Inflammatory macrophage (primary cell): ENCODE data around the gene TRMT2A.
A peak's percentile ranks its signal among the peaks of the same experiment; 100 is the strongest.
"Not testable (repeated sequence)": the region's sequence is repeated elsewhere in the genome, so short reads cannot be mapped to it uniquely, and the experiment has no call there.

Source experiments
- DNase-seq, 2 donors: peaks; one replicate each; pipeline ENCODE4 v3.0.0-alpha.2; 2020 to 2022
- total RNA-seq, 18 experiments: gene quantifications; one replicate each; lab custom pipeline; 2026; ENCODE audit warnings: mixed read lengths in 6 of 18, inconsistent platforms in 2 of 18; lab: John Stamatoyannopoulos, UW

TRMT2A gene
- 12.6 to 99.9 (median 45.3) reads per million in 18 experiments for total RNA-seq

- DNase-seq, result peak; percentile 98 to 99
These were observed at the start of gene TRMT2A for GRCh38 chr22:20116951-20117632. TRMT2A (minus strand) TSS chr22:20117226; CDS start chr22:20116906, 320 bp downstream.

GRCh38 chr22:20166703-20167102, 49.7 kb upstream of the TRMT2A start:
- no peak for DNase-seq

- no peak for DNase-seq
These were observed 48.9 kb upstream of the TRMT2A start for GRCh38 chr22:20165913-20166312.

DNA sequence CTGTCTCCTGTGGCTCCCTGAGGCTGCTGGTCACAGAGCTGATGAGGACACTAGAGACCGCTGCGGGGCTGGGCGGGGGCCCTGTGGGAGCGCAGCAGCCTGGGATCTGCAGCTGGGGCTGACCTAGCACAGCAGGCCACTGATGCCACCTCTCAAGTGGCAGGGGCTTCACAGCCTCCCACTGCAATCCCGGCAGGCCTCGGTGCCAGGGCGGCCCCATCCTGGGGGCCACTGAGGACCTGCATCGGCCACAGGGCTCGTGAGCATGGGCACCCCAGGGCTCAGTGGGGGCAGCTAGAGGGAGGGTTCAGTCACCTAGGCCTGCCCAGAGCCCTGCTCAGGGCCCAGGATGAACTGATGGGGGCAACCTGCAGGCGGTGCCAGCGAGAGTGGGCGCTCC, 48.4 kb upstream of the TRMT2A start:
- no peak for DNase-seq

- DNase-seq, result no peak
These were observed 47.8 kb upstream of the TRMT2A start for GRCh38 chr22:20164863-20165262.

DNA sequence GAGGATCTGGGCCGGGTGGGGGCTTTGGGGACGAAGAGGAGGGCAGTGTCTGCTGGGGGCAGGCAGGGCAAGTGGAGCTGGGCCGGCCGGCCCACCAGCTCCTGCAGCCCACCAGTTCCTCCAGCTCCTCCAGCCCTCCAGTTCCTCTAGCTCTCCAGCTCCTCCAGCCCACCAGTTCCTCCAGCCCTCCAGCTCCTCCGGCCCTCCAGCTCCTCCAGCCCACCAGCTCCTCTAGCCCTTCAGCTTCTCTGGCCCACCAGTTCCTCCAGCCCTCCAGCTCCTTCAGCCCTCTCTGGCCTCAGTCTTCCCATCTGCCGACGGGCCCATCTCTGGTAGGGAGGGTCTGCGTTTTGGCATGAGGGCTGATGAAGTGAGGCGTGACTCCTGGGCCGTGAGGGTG, 43.0 kb upstream of the TRMT2A start:
- DNase-seq, result no peak

- DNase-seq, result not testable (repeated sequence)
These were observed 42.5 kb upstream of the TRMT2A start for GRCh38 chr22:20159531-20159930.

DNA sequence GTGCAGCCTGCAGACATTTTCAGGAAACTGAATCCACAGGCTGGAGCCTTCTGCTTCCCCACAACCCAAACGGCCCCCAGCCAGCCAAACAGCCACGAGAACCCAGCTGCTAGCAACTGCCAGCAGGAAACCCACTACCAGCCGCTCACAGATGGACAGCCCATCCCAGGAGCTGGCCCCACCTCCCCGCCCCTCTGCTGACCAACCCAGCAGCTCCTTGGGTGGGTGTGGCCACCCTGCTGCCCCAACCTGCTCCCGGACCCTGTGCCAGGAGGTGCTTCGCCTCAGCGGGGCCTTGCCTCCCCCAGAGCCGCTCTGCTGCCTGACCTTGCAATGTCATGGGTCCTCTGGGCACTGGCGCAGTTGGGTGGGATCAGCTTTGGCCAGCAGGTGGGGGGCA, 42.0 kb upstream of the TRMT2A start:
- DNase-seq, result no peak

- DNase-seq, result no peak
These were observed 41.5 kb upstream of the TRMT2A start for GRCh38 chr22:20158391-20159036.

- DNase-seq, result no peak
These were observed 40.6 kb upstream of the TRMT2A start for GRCh38 chr22:20157430-20158183.

GRCh38 chr22:20156611-20157429, 39.8 kb upstream of the TRMT2A start:
- peak; percentile 69 to 77 for DNase-seq

DNA sequence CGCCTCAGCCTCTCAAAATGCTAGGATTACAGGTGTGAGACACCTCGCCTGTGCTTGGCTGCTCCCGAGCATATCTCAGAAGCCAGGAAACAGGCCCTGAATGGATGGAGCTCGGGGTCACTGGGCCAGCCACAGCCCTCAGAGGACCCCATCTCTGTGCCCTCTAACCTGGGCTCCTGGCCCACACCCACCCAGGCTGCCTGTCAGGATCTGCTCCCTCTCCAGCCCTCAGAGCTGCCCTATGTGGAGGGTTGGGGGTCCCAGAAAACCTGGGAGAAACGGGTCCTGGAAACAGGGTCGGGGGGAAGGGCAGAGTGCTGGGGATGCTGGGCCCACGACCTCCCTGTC, 39.0 kb upstream of the TRMT2A start:
- no peak for DNase-seq

DNA sequence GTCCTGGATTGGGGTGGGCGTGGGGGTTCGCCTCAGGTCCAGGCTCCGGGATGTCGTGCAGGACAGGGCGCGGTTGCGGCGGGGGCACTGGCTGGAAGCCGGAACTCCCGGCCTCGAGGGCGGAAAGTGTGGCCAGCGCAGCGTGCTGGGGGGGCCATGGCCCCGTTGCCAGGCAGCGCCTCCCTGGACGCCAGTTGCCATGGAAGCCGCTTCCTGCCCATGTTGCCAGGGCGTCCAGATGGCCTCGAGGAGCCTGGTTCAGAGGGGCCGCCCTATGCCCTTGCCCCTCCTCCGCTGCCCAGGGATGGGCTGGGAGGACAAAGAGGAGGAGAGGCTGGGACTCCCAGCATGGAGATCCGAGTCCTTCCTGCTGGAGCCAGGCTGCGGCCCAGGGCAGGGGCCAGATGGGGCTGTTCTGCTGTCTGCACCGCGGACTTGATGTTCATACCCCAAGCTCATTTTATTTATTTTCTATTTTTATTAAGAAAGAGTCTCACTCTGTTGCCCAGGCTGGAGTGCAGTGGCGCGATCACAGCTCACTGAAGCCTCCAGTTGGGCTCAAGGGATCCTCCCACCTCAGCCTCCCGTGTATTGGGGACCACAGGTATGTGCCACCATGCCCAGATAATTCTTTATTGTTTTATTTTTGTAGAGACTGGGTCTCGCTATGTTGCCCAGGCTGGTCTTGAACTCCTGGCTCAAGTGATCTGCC, 38.5 kb upstream of the TRMT2A start:
- peak; percentile 34 to 57 for DNase-seq

DNA sequence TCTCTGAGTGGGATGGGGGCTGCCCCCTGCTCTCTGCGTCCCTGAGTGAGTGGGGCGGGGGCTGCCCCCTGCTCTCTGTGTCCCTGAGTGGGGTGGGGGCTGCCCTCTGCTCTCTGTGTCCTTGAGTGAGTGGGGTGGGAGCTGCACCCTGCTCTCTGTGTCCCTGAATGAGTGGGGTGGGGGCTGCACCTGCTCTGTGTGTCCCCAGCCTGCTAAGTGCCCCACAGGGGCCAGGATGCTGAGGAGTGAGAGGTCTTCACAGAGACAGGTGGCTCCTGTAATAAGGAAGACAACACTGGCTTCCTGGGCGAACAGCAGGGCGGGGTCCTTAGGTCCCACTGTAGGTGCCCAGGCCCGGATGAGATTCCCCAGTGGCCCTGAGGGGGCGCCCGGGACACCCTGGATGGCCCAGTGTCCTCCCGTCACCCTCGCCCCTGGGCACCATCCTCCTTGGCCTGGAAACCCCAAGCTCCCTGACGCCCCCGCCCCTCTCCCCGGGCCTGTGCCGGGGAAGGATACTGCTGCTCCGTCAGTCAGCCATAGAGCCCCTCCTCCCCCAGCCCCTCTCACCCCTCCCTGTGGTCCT, 37.7 kb upstream of the TRMT2A start:
- no peak for DNase-seq

DNA sequence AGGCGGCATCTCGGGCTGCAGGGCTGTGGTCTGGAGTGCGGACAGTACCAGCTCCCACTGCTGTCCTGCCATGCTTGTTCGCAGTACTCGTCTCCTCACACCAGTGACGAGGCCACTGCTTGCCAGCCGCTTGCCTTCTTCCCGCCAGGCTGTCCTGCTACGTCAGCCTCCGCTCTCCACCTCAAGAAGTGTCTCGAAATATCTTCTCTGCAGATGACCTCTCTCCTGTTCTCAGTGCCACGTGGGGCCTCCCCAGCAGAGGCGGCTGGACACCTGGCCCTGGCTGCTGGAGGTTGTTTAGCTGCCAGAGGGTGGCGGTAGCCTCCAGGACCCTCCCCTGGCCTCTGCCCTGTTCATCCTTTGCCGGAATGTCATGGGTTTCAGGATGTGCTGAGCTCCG, 36.9 kb upstream of the TRMT2A start:
- no peak for DNase-seq

- DNase-seq, result no peak
These were observed 35.5 kb upstream of the TRMT2A start for GRCh38 chr22:20152464-20152890.

GRCh38 chr22:20151276-20151588, 34.2 kb upstream of the TRMT2A start:
- no peak for DNase-seq

DNA sequence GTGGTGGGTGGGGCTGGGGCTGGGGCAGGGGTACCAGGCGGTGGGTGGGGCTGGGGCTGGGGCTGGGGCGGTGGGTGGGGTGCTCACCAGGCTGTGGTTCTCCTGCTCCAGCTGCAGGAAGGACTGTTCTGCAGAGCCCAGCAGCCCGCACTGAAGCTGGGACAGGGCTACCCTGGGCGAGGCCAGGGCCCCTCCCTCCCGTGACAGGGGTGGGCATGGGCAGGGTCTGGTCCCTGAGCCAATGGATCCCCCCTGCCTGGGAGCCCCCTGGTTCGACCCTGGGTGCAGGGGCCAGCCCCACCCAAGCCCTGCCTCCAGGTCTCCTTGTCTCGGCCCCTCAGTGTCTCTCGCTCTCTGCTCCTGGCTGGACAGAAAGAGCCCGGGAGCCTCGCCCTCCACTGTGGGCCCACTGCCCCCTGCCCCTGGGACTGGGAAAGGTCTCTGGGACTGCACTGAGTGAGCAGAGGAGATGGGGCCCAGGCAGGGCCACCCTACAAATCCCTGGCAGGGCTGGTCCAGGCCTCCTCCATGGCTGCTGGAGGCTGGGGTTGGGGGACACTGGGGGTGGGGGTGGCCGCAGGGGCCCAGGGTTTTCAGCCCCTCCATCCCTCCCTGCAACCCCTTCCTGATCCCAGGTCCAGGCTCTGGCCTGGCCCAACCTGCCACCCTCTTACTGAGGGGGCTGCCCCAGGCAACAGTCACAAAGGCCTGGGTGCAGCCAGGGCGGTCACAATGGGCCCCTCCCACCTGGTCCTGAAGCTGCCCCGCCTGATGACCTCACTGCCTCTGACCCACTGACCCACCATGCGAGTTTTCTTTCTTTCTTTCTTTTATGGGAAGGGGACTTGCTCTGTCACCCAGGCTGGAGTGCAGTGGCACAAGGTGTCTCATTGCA, 33.6 kb upstream of the TRMT2A start, which contains the start of gene CCDC188:
CCDC188 (minus strand) TSS at position 675 of the 895 bp plus-strand sequence; CDS start at position 606, 69 bp downstream.
- DNase-seq, result no peak

DNA sequence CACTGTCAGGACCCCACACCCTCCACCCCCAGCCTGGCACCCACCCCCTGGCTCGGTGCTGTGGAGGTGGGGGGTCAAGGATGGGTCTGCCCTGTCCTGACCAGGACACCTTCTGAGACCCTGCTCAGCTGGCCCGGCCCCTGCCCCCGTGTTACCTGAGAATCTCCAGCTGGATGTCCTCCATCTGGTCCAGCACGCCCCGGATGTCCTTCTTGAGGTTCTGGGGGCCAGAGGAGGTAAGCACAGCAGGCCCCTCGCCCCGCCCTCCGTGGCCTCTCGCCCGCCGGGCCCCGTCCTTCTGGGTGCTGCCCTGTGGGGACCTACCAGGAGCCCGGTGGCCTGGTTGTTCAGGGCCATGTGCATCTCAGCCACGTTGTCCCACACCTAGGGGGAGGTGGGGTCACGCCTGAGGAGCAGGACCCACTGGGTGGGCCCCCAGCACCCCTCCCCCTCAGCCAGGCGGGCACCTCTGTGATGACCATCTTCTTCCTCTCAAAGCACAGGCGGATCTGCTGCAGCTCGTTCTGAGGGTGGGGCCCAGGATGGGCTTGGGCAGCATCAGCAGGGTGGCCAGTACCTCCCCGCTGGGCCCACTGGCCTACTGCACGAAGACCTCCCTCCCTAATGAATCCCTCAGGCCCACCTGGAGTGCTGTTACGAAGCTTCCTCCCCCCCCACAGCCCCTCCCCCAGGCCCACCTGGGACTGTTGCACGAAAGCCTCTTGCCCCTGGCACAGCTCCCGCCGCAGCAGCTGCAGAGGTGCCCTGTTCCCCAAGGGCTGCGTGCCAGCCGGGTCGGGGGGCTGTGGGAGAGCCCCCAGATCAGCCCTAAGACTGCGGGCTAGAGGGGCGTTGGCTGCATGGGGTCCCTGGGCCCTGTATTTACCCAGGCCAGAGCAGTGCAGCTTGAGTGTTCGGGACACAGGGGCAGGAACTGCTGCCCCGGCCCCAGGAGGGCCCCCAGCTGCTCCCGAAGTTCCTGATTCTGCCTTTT, 32.5 kb upstream of the TRMT2A start:
- DNase-seq, result no peak
